GM06990 (cell line): ENCODE data around the gene TBC1D23.
"Not testable (repeated sequence)": the region's sequence is repeated elsewhere in the genome, so short reads cannot be mapped to it uniquely, and the experiment has no call there.

Experiments
- DNase-seq: peaks from one replicate; pipeline ENCODE4 v3.0.0-alpha.2; 2011; ENCODE audit not compliant: insufficient read length; ENCODE audit errors: extremely low read depth
- H3K27me3 ChIP-seq: replicated peaks from 2 replicates; pipeline ENCODE4 v1.6.0; 2011; ENCODE audit warnings: low read length; ENCODE audit not compliant: control insufficient read depth, insufficient read depth
- H3K36me3 ChIP-seq: 2 replicates; pipeline ENCODE4 v1.5.1; 2011; ENCODE audit warnings: low read length; ENCODE audit not compliant: control insufficient read depth, insufficient read depth
- H3K4me3 ChIP-seq: replicated peaks from 2 replicates; pipeline ENCODE4 v1.5.1; 2011; ENCODE audit warnings: low read depth, mild to moderate bottlenecking, control low read depth, low read length
- TF ChIP-seq, protein P1 (sequence below): IDR thresholded peaks from 2 replicates; pipeline ENCODE4 v1.5.1; 2011; ENCODE audit warnings: low read length, control low read depth, mild to moderate bottlenecking, inconsistent platforms; ENCODE audit not compliant: insufficient read depth, poor library complexity, severe bottlenecking

The TBC1D23 gene

DNA sequence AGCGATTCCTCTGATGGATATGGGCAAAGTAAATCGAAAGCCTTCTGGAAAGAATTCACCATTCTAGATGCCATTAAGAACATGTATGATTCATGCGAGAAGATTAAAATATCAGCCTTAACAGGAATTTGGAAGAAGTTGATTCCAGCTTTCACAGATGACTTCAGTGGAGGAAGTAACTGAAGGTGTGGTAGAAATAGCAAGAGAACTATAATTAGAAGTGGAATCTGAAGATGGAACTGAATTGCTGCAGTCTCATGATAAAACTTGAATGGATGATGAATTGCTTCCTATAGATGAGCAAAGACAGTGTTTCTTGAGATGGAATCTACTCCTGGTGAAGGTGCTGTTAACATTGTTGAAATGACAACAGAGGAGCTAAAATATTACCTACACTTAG lies 30.1 kb upstream of the TBC1D23 start:
- Histone ChIP-seq H3K36me3 (no peaks in the 10 kb centered on the region), H3K27me3 (no peaks in the 10 kb centered on the region), H3K4me3 (no peak overlapping the region)
- TF ChIP-seq, protein P1, sequence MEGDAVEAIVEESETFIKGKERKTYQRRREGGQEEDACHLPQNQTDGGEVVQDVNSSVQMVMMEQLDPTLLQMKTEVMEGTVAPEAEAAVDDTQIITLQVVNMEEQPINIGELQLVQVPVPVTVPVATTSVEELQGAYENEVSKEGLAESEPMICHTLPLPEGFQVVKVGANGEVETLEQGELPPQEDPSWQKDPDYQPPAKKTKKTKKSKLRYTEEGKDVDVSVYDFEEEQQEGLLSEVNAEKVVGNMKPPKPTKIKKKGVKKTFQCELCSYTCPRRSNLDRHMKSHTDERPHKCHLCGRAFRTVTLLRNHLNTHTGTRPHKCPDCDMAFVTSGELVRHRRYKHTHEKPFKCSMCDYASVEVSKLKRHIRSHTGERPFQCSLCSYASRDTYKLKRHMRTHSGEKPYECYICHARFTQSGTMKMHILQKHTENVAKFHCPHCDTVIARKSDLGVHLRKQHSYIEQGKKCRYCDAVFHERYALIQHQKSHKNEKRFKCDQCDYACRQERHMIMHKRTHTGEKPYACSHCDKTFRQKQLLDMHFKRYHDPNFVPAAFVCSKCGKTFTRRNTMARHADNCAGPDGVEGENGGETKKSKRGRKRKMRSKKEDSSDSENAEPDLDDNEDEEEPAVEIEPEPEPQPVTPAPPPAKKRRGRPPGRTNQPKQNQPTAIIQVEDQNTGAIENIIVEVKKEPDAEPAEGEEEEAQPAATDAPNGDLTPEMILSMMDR, result no peak
- DNase-seq, result no peak

DNA sequence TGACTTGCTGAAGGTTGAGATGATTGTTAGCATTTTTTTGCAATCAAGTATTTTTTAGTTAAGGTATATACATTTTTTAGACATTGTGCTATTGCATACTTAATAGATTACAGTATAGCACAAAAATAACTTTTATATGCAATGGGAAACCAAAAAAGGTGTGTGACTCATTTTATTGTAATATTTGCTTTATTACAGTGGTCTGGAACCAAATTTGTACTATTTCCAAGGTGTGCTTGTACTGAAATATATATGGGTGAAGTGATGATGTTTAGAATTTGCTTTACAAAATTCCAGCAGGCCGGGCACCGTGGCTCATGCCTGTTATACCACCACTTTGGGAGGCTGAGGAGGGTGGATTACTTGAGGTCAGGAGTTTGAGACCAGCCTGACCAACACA lies 29.1 kb upstream of the TBC1D23 start:
- no peaks in the 10 kb centered on the region for H3K36me3 ChIP-seq
- TF ChIP-seq, protein P1, result no peak
- H3K27me3 ChIP-seq, result no peaks in the 10 kb centered on the region
- no peak for DNase-seq
- no peak overlapping the region for H3K4me3 ChIP-seq

DNA sequence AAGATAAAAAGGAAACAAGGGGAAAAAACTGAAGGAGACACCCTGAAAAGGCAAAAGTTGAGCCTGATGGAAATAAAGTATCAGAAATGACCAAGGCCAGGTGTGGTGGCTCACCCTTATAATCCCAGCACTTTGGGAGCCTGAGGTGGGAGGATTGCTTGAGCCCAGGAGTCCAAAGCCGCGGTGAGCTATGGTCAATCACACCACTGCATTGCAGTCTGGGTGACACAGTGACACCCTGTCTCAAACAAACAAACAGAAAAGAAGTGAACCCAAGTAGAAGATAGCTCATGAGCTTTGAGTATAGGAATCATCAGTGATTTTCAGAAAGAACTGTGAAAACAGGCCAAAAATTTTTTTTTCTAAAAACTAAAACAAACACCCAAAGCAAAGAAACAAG lies 26.4 kb upstream of the TBC1D23 start:
- no peak for DNase-seq
- no peaks in the 10 kb centered on the region for H3K36me3 ChIP-seq
- H3K27me3 ChIP-seq, result no peaks in the 10 kb centered on the region
- no peak overlapping the region for H3K4me3 ChIP-seq
- TF ChIP-seq, protein P1, result no peak

GRCh38 chr3:100238599-100238998 lies 22.2 kb upstream of the TBC1D23 start:
- TF ChIP-seq, protein P1, result no peak
- Histone ChIP-seq H3K4me3 (no peak overlapping the region), H3K27me3 (no peaks in the 10 kb centered on the region), H3K36me3 (no peaks in the 10 kb centered on the region)
- no peak for DNase-seq

- H3K27me3 ChIP-seq, DNase-seq, H3K4me3 ChIP-seq, H3K36me3 ChIP-seq: not testable (repeated sequence)
These were observed 18.3 kb upstream of the TBC1D23 start for GRCh38 chr3:100242471-100242870.

GRCh38 chr3:100244264-100244663 lies 16.5 kb upstream of the TBC1D23 start:
- no peak overlapping the region for H3K4me3 ChIP-seq
- no peaks in the 10 kb centered on the region for H3K27me3 ChIP-seq
- no peaks in the 10 kb centered on the region for H3K36me3 ChIP-seq
- DNase-seq, result no peak
- TF ChIP-seq, protein P1, result no peak
